Liver (tissue), 9 donors: ENCODE data around the gene ABLIM3. TPM values are rescaled to one million over a fixed set of nuclear protein-coding genes. Genes with fewer than 3 reads are reported as not detected.
A peak's percentile ranks its signal among the peaks of the same experiment; 100 is the strongest.

ENCODE experiments used
- DNase-seq: peaks from one replicate; pipeline ENCODE4 v3.0.0-alpha.2; 2017; ENCODE audit warnings: low spot score
- H3K27ac ChIP-seq, 2 donors: one replicate each; pipeline ENCODE4 v1.7.0; 2013; ENCODE audit warnings: inconsistent platforms in 2 of 2, low read length in 2 of 2, control low read depth in 1 of 2, low read depth in 1 of 2, mild to moderate bottlenecking in 1 of 2
- H3K27me3 ChIP-seq, 4 donors: one replicate each; pipeline versions ENCODE4 v1.6.1 to v1.7.0; 2013; ENCODE audit warnings: low read length in 3 of 4, inconsistent platforms in 1 of 4, mild to moderate bottlenecking in 1 of 4, moderate library complexity in 1 of 4; ENCODE audit not compliant: control insufficient read depth in 4 of 4, insufficient read depth in 4 of 4
- H3K36me3 ChIP-seq, 4 donors: one replicate each; pipeline versions ENCODE4 v1.6.1 to v1.7.0; 2013; ENCODE audit warnings: low read length in 3 of 4, mild to moderate bottlenecking in 3 of 4, low read depth in 1 of 4, moderate library complexity in 1 of 4; ENCODE audit not compliant: control insufficient read depth in 4 of 4, insufficient read depth in 3 of 4
- H3K4me1 ChIP-seq, 4 donors: one replicate each; pipeline versions ENCODE4 v1.6.1 to v1.7.0; 2013; ENCODE audit warnings: low read length in 3 of 4, mild to moderate bottlenecking in 3 of 4, moderate library complexity in 1 of 4; ENCODE audit not compliant: control insufficient read depth in 4 of 4, insufficient read depth in 4 of 4
- H3K4me3 ChIP-seq, 3 donors: one replicate each; pipeline versions ENCODE4 v1.6.1 to v1.7.0; 2013; ENCODE audit warnings: low read length in 3 of 3, control low read depth in 1 of 3, low read depth in 1 of 3, mild to moderate bottlenecking in 1 of 3
- H3K9ac ChIP-seq, 2 donors: one replicate each; pipeline ENCODE4 v1.7.0; 2013; ENCODE audit warnings: low read length in 2 of 2, mild to moderate bottlenecking in 2 of 2, moderate library complexity in 2 of 2, control low read depth in 1 of 2, low read depth in 1 of 2
- H3K9me3 ChIP-seq, 4 donors: one replicate each; pipeline versions ENCODE4 v1.6.1 to v1.7.0; 2013; ENCODE audit warnings: low read length in 3 of 4; ENCODE audit not compliant: control insufficient read depth in 4 of 4
- EGR1 ChIP-seq, 2 donors: IDR thresholded peaks; 2 replicates each; pipeline ENCODE4 v1.6.1; 2016 to 2018; ENCODE audit warnings: antibody characterized with exemption in 2 of 2, low read depth in 2 of 2
- FOXA1 ChIP-seq: IDR thresholded peaks from 2 replicates; pipeline ENCODE4 v1.6.1; 2016; ENCODE audit warnings: antibody characterized with exemption
- FOXA2 ChIP-seq: IDR thresholded peaks from 2 replicates; pipeline ENCODE4 v1.6.1; 2016; ENCODE audit warnings: antibody characterized with exemption
- GABPA ChIP-seq, 2 donors: IDR thresholded peaks in 1 of 2; conservative IDR thresholded peaks in 1 of 2; 2 replicates each; pipeline ENCODE4 v1.6.1; 2016; ENCODE audit warnings: antibody characterized with exemption in 2 of 2, mild to moderate bottlenecking in 1 of 2, moderate library complexity in 1 of 2
- HNF4A ChIP-seq, 2 donors: conservative IDR thresholded peaks; 2 replicates each; pipeline ENCODE4 v1.6.1; 2016; ENCODE audit warnings: antibody characterized with exemption in 2 of 2, mild to moderate bottlenecking in 2 of 2
- HNF4G ChIP-seq: IDR thresholded peaks from 2 replicates; pipeline ENCODE4 v1.6.1; 2016; ENCODE audit warnings: antibody characterized with exemption
- NR2F2 ChIP-seq: IDR thresholded peaks from 2 replicates; pipeline ENCODE4 v1.6.1; 2016; ENCODE audit warnings: antibody characterized with exemption
- RAD21 ChIP-seq, 2 donors: IDR thresholded peaks; 2 replicates each; pipeline ENCODE4 v1.6.1; 2016; ENCODE audit warnings: antibody characterized with exemption in 2 of 2, mild to moderate bottlenecking in 2 of 2
- RXRA ChIP-seq, 2 donors: IDR thresholded peaks; 2 replicates each; pipeline ENCODE4 v1.6.1; 2017 to 2018; ENCODE audit warnings: antibody characterized with exemption in 2 of 2, mild to moderate bottlenecking in 1 of 2
- SP1 ChIP-seq: IDR thresholded peaks from 2 replicates; pipeline ENCODE4 v1.6.1; 2018; ENCODE audit warnings: antibody characterized with exemption, mild to moderate bottlenecking
- TAF1 ChIP-seq: conservative IDR thresholded peaks from 2 replicates; pipeline ENCODE4 v1.6.1; 2016; ENCODE audit warnings: antibody characterized with exemption, mild to moderate bottlenecking
- YY1 ChIP-seq: IDR thresholded peaks from 2 replicates; pipeline ENCODE4 v1.6.1; 2016; ENCODE audit warnings: antibody characterized with exemption, mild to moderate bottlenecking
- WGBS: extraction: QIAGEN DNeasy Blood & Tissue Kit; methylation state at CpG from one replicate; pipeline ENCODE4 v1.1.7; 2013; 5-methylcytosine and 5-hydroxymethylcytosine counted together
- polyA plus RNA-seq, 2 donors: library from polyadenylated mRNA; stranded (reverse) in 1 of 2; unstranded in 1 of 2; fragments of 200-250 nt in 1 of 2; fragments of >200 nt in 1 of 2; fragmentation: Nextera tagmentation in 1 of 2; extraction: Ambion mirVana in 1 of 2; gene quantifications; one replicate each; pipeline versions ENCODE4 v1.2.1 to v1.2.3, GENCODE V29; 2013 to 2015
- total RNA-seq, 2 donors: library from RNA; depleted of rRNA; stranded (reverse); fragments of >200 nt; gene quantifications; one replicate each; pipeline ENCODE4 v1.2.3, GENCODE V29; 2014
- TF ChIP-seq, protein P1 (sequence below): IDR thresholded peaks from 2 replicates; pipeline ENCODE4 v1.6.1; 2016; ENCODE audit warnings: antibody characterized with exemption
- TF ChIP-seq, protein P2 (sequence below): fragments of 150-350 bp; IDR thresholded peaks from 2 replicates; pipeline ENCODE4 v1.5.1; 2017; ENCODE audit warnings: improper control_type of control experiment, low read depth, low read length; ENCODE audit not compliant: missing input control
- TF ChIP-seq, protein P3 (sequence below): IDR thresholded peaks from 2 replicates; pipeline ENCODE4 v1.6.1; 2016; ENCODE audit warnings: antibody characterized with exemption, mild to moderate bottlenecking
- TF ChIP-seq, protein P4 (sequence below): IDR thresholded peaks from 2 replicates; pipeline ENCODE4 v1.6.1; 2016; ENCODE audit warnings: antibody characterized with exemption
- TF ChIP-seq, protein P5 (sequence below): IDR thresholded peaks from 2 replicates; pipeline ENCODE4 v1.6.1; 2016; ENCODE audit warnings: antibody characterized with exemption
- donor health status: healthy.
- donor health status: healthy.
- donor health status: healthy.
- donor health status: healthy.
- donor health status: healthy.

Gene ABLIM3
- total and polyA plus RNA-seq, 4 donors: 6.8 to 131 (median 43.1) TPM

DNA sequence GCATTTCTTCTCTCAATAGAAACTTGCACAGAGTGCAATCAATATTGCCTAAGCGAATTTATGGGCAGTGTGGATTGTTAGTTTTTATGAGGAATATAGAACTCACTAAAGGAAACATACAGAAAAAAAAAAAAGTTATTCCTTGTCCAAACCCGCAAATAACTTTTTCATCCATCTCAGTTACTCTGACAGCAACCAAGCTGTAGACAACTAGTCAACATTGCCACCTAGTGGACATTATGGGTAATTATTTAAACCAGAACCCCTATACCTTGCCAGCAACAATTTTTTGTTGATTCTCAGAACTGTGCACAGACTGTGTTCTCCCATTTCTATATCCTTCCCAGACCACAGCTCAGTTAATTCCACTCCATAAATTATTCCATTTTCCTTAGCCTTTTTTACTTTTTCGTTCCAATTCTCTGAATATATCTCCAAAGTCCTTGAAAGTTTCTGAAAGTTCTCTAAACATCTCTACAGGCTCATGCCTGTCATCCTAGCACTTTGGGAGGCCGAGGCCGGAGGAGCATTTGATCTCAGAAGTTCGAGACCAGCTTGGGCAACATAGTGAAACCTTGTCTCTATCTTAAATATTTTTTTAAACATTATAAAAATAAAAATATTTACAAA, 127.8 kb downstream of the ABLIM3 start:
- DNase-seq: no peak
- Histone ChIP-seq H3K27ac (no peak overlapping the region), H3K9ac (no peak overlapping the region), H3K4me1 (peaks cover 0 to 13% (median 9%) of the 10 kb centered on the region in 4 donors), H3K4me3 (no peak overlapping the region), H3K36me3 (no peaks in the 10 kb centered on the region), H3K27me3 (no peaks in the 10 kb centered on the region), H3K9me3 (peaks cover 0 to 3% (median 0%) of the 10 kb centered on the region in 4 donors)
- TF ChIP-seq EGR1 (IDR thresholded peaks at IDR 0.05; ENCODE audit: low read depth in 2 of 2) (no peak), GABPA (IDR thresholded peaks at IDR 0.05 in 1 of 2, conservative IDR thresholded peaks at IDR 0.05 in 1 of 2) (no peak), TAF1 (no peak), NR2F2 (no peak), YY1 (no peak), FOXA2 (no peak), HNF4A (conservative IDR thresholded peaks at IDR 0.05) (no peak), HNF4G (no peak), RXRA (IDR thresholded peaks at IDR 0.05) (no peak), FOXA1 (no peak), SP1 (no peak), RAD21 (IDR thresholded peaks at IDR 0.05) (peak; percentile 82 to 86)
- TF ChIP-seq, protein P1, sequence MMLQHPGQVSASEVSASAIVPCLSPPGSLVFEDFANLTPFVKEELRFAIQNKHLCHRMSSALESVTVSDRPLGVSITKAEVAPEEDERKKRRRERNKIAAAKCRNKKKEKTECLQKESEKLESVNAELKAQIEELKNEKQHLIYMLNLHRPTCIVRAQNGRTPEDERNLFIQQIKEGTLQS: no peak
- TF ChIP-seq, protein P2, sequence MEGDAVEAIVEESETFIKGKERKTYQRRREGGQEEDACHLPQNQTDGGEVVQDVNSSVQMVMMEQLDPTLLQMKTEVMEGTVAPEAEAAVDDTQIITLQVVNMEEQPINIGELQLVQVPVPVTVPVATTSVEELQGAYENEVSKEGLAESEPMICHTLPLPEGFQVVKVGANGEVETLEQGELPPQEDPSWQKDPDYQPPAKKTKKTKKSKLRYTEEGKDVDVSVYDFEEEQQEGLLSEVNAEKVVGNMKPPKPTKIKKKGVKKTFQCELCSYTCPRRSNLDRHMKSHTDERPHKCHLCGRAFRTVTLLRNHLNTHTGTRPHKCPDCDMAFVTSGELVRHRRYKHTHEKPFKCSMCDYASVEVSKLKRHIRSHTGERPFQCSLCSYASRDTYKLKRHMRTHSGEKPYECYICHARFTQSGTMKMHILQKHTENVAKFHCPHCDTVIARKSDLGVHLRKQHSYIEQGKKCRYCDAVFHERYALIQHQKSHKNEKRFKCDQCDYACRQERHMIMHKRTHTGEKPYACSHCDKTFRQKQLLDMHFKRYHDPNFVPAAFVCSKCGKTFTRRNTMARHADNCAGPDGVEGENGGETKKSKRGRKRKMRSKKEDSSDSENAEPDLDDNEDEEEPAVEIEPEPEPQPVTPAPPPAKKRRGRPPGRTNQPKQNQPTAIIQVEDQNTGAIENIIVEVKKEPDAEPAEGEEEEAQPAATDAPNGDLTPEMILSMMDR: peak; percentile 79
- TF ChIP-seq, protein P3, sequence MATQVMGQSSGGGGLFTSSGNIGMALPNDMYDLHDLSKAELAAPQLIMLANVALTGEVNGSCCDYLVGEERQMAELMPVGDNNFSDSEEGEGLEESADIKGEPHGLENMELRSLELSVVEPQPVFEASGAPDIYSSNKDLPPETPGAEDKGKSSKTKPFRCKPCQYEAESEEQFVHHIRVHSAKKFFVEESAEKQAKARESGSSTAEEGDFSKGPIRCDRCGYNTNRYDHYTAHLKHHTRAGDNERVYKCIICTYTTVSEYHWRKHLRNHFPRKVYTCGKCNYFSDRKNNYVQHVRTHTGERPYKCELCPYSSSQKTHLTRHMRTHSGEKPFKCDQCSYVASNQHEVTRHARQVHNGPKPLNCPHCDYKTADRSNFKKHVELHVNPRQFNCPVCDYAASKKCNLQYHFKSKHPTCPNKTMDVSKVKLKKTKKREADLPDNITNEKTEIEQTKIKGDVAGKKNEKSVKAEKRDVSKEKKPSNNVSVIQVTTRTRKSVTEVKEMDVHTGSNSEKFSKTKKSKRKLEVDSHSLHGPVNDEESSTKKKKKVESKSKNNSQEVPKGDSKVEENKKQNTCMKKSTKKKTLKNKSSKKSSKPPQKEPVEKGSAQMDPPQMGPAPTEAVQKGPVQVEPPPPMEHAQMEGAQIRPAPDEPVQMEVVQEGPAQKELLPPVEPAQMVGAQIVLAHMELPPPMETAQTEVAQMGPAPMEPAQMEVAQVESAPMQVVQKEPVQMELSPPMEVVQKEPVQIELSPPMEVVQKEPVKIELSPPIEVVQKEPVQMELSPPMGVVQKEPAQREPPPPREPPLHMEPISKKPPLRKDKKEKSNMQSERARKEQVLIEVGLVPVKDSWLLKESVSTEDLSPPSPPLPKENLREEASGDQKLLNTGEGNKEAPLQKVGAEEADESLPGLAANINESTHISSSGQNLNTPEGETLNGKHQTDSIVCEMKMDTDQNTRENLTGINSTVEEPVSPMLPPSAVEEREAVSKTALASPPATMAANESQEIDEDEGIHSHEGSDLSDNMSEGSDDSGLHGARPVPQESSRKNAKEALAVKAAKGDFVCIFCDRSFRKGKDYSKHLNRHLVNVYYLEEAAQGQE: no peak
- TF ChIP-seq, protein P4, sequence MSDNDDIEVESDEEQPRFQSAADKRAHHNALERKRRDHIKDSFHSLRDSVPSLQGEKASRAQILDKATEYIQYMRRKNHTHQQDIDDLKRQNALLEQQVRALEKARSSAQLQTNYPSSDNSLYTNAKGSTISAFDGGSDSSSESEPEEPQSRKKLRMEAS: no peak
- TF ChIP-seq, protein P5, sequence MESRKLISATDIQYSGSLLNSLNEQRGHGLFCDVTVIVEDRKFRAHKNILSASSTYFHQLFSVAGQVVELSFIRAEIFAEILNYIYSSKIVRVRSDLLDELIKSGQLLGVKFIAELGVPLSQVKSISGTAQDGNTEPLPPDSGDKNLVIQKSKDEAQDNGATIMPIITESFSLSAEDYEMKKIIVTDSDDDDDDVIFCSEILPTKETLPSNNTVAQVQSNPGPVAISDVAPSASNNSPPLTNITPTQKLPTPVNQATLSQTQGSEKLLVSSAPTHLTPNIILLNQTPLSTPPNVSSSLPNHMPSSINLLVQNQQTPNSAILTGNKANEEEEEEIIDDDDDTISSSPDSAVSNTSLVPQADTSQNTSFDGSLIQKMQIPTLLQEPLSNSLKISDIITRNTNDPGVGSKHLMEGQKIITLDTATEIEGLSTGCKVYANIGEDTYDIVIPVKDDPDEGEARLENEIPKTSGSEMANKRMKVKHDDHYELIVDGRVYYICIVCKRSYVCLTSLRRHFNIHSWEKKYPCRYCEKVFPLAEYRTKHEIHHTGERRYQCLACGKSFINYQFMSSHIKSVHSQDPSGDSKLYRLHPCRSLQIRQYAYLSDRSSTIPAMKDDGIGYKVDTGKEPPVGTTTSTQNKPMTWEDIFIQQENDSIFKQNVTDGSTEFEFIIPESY: no peak
- 57% methylated on average over 6 of the region's 6 CpGs for WGBS
